Measurements from ENCODE around the gene GATA2. TPM values are rescaled to one million over a fixed set of nuclear protein-coding genes. Genes with fewer than 3 reads are reported as not detected.

The GATA2 gene
- 11.0 TPM for total RNA-seq
- long read RNA-seq, partial matches to known transcripts: 22 of 25 reads
- long read RNA-seq, other reads (novel, unspliced or antisense): 2 of 25 reads

- TF ChIP-seq CTCF (IDR thresholded peaks at IDR 0.05; ENCODE audit: borderline replicate concordance): peak; percentile 20
- Histone ChIP-seq H3K27me3 (ENCODE audit: low read depth) (peaks cover 98% of the 10 kb centered on the region), H3K4me1 (peaks cover 70% of the 10 kb centered on the region), H3K4me3 (peak within 1 kb of the TSS; percentile 81), H3K27ac (replicated peaks) (no peak within 1 kb of the TSS), H3K9me3 (replicated peaks) (no peaks in the 10 kb centered on the region), H3K36me3 (no peaks in the 10 kb centered on the region)
- no peak for DNase-seq
- intact Hi-C loops (cut with micrococcal nuclease): loop anchor here (10.0 kb wide), 1 partner anchor 318 kb away; no protein-coding TSS in a partner anchor
Observed at GRCh38 chr3:128492671-128493569, at the start of gene GATA2. Gene GATA2, minus strand, starts transcription at chr3:128493201. Its CDS starts 6,170 bp downstream, at chr3:128487031.

- peaks cover under 1% of the 10 kb centered on the region for H3K27me3 ChIP-seq (ENCODE audit: low read depth)
- no peak for TF ChIP-seq CTCF (IDR thresholded peaks at IDR 0.05; ENCODE audit: borderline replicate concordance)
- no peak overlapping the region for H3K4me3 ChIP-seq
- no peak overlapping the region for H3K27ac ChIP-seq (replicated peaks)
- intact Hi-C loops (cut with micrococcal nuclease): no loop called here
- H3K4me1 ChIP-seq: no peaks in the 10 kb centered on the region
- H3K36me3 ChIP-seq: no peaks in the 10 kb centered on the region
- peaks cover 11% of the 10 kb centered on the region for H3K9me3 ChIP-seq (replicated peaks)
- DNase-seq: no peak
Observed at GRCh38 chr3:128541246-128541645, 48.2 kb upstream of the GATA2 start.

- no peak overlapping the region for H3K27ac ChIP-seq (replicated peaks)
- H3K36me3 ChIP-seq: no peaks in the 10 kb centered on the region
- TF ChIP-seq CTCF (IDR thresholded peaks at IDR 0.05; ENCODE audit: borderline replicate concordance): no peak
- H3K27me3 ChIP-seq (ENCODE audit: low read depth): peaks cover 19% of the 10 kb centered on the region
- no peak for DNase-seq
- peaks cover 11% of the 10 kb centered on the region for H3K9me3 ChIP-seq (replicated peaks)
- intact Hi-C loops (cut with micrococcal nuclease): no loop called here
- no peak overlapping the region for H3K4me3 ChIP-seq
- H3K4me1 ChIP-seq: no peaks in the 10 kb centered on the region
Observed at GRCh38 chr3:128539376-128539775, 46.4 kb upstream of the GATA2 start.

GRCh38 chr3:128537091-128537703 is 44.2 kb upstream of the GATA2 start:
- no peaks in the 10 kb centered on the region for H3K9me3 ChIP-seq (replicated peaks)
- intact Hi-C loops (cut with micrococcal nuclease): no loop called here
- H3K4me3 ChIP-seq: no peak overlapping the region
- peaks cover 39% of the 10 kb centered on the region for H3K27me3 ChIP-seq (ENCODE audit: low read depth)
- no peak overlapping the region for H3K27ac ChIP-seq (replicated peaks)
- no peaks in the 10 kb centered on the region for H3K4me1 ChIP-seq
- H3K36me3 ChIP-seq: no peaks in the 10 kb centered on the region
- no peak for TF ChIP-seq CTCF (IDR thresholded peaks at IDR 0.05; ENCODE audit: borderline replicate concordance)
- no peak for DNase-seq

- no peak for TF ChIP-seq CTCF (IDR thresholded peaks at IDR 0.05; ENCODE audit: borderline replicate concordance)
- no peaks in the 10 kb centered on the region for H3K4me1 ChIP-seq
- H3K27ac ChIP-seq (replicated peaks): no peak overlapping the region
- H3K4me3 ChIP-seq: no peak overlapping the region
- peaks cover 41% of the 10 kb centered on the region for H3K27me3 ChIP-seq (ENCODE audit: low read depth)
- no peaks in the 10 kb centered on the region for H3K36me3 ChIP-seq
- no peak for DNase-seq
- intact Hi-C loops (cut with micrococcal nuclease): no loop called here
- H3K9me3 ChIP-seq (replicated peaks): peaks cover 9% of the 10 kb centered on the region
Observed at GRCh38 chr3:128532012-128532983, 39.3 kb upstream of the GATA2 start.
